ENCODE measurements around the gene ATP6V1G1.

DNA sequence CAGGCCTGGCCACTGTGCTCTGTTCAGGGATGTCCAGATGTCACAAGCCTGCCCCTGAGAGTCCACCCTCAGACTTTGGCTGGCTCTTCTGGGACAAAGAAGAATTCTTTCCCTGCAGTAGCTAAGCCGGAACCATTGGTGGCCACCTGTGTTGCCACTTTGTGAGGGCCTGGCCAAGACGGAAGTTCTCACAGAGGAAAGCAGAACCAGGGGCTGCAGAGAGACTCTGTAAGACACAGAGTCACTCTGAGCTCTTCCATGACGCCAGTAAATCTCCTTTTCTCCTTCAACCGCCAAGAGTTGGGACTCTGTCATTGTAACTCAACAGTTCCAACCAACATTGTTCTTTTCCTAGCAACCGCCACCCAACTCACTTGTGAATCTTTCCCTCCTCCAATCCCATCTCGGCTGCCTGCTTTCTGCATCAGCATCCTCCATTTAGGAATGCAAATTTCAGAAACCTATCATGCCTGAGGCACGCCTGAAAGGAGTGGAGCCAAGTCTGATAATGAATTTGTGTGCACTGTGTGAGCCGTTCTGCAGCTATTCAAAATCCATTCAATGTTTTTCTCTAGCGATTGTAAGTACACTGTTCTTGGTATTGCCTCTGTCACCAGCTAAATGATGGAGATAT, 37.8 kb upstream of the ATP6V1G1 start:
- TF ChIP-seq SUZ12 (IDR thresholded peaks at IDR 0.05; ENCODE audit: extremely low read depth, insufficient read depth, insufficient read length) (no peak), YY1 (IDR thresholded peaks at IDR 0.05; ENCODE audit: insufficient read depth, insufficient read length) (no peak), ZNF274 (IDR thresholded peaks at IDR 0.05; ENCODE audit: low read depth, low read length) (no peak)
